OCI-M2 (cell line): ENCODE results near the gene ECI1.

ENCODE experiments used
- DNase-seq: peaks from one replicate; lab custom pipeline; 2025; ENCODE audit not compliant: unreplicated experiment; lab: John Stamatoyannopoulos, UW

ECI1 gene

GRCh38 chr16:2196162-2196980 lies 55.0 kb downstream of the ECI1 start, which contains the start of gene CASKIN1:
Gene CASKIN1, minus strand, starts transcription at chr16:2196605. Its CDS starts 173 bp downstream, at chr16:2196432.
- DNase-seq: no peak

GRCh38 chr16:2195322-2196161 lies 55.8 kb downstream of the ECI1 start:
- DNase-seq: no peak

GRCh38 chr16:2194852-2195321 lies 56.5 kb downstream of the ECI1 start:
- no peak for DNase-seq

GRCh38 chr16:2194166-2194834 lies 57.1 kb downstream of the ECI1 start:
- no peak for DNase-seq

- no peak for DNase-seq
These were observed 60.0 kb downstream of the ECI1 start for GRCh38 chr16:2191446-2191706.

- DNase-seq: no peak
These were observed 60.5 kb downstream of the ECI1 start for GRCh38 chr16:2190659-2191445.

GRCh38 chr16:2190002-2190658 lies 61.3 kb downstream of the ECI1 start:
- DNase-seq: no peak
